NCI-H146 treated with DMSO at 0.1 percent for 48 hours (cell line): ENCODE measurements around the gene MEG3.

Experiments used
- DNase-seq: peaks from one replicate; lab custom pipeline; 2025; ENCODE audit not compliant: unreplicated experiment; lab: John Stamatoyannopoulos, UW

Gene MEG3

GRCh38 chr14:100880271-100881101 lies 54.6 kb downstream of the MEG3 start:
- DNase-seq: no peak

GRCh38 chr14:100881211-100882025 lies 55.5 kb downstream of the MEG3 start:
- no peak for DNase-seq

GRCh38 chr14:100882026-100882967 lies 56.4 kb downstream of the MEG3 start:
- DNase-seq: no peak

GRCh38 chr14:100882991-100883788 lies 57.3 kb downstream of the MEG3 start:
- no peak for DNase-seq

- no peak for DNase-seq
Observed at GRCh38 chr14:100883789-100884101, 57.8 kb downstream of the MEG3 start.

GRCh38 chr14:100884456-100884855 lies 58.5 kb downstream of the MEG3 start:
- DNase-seq: no peak

- no peak for DNase-seq
Observed at GRCh38 chr14:100885196-100885595, 59.3 kb downstream of the MEG3 start.

GRCh38 chr14:100885617-100886016 lies 59.7 kb downstream of the MEG3 start:
- DNase-seq: no peak

- no peak for DNase-seq
Observed at GRCh38 chr14:100887728-100888335, 61.9 kb downstream of the MEG3 start.

GRCh38 chr14:100888789-100889315 lies 62.9 kb downstream of the MEG3 start:
- DNase-seq: no peak

GRCh38 chr14:100889641-100890040 lies 63.7 kb downstream of the MEG3 start:
- DNase-seq: no peak

GRCh38 chr14:100890061-100890850 lies 64.3 kb downstream of the MEG3 start:
- DNase-seq: no peak

- no peak for DNase-seq
Observed at GRCh38 chr14:100891051-100891450, 65.1 kb downstream of the MEG3 start.

GRCh38 chr14:100891501-100892445 lies 65.9 kb downstream of the MEG3 start:
- no peak for DNase-seq

- DNase-seq: no peak
Observed at GRCh38 chr14:100892496-100893227, 66.7 kb downstream of the MEG3 start.

GRCh38 chr14:100893228-100893601 lies 67.3 kb downstream of the MEG3 start:
- no peak for DNase-seq

- no peak for DNase-seq
Observed at GRCh38 chr14:100893760-100894159, 67.8 kb downstream of the MEG3 start.
